ENCODE measurements around the gene SYNE1. TPM values are rescaled to one million over a fixed set of nuclear protein-coding genes. Genes with fewer than 3 reads are reported as not detected.
A peak's percentile ranks its signal among the peaks of the same experiment; 100 is the strongest.

Gene SYNE1
- total RNA-seq, 2 experiments from 2014 or later: 17.7 to 24.0 TPM

DNA sequence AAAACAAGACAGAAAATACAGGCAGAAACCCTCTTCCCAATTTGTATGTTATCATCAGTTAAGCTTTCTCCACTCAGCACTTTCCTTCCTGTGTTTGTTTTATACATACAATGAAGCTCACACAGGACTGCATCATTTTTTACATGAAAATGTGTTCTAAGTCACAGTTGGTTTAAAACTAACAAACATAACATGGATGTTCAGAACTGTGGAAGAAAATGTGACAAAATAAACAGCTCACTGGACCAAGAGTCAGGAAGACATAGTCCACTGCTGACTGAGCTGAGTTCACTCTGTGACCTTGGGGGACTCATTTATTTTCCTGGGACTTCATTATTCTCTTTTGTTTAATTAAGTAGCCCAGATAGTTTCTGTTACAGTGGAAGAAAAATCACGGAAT lies 331.5 kb downstream of the SYNE1 start:
- Mint-ChIP-seq H3K27me3 (ENCODE audit: low read depth) (no peaks in the 10 kb centered on the region), H3K27ac (no peak overlapping the region), H3K36me3 (ENCODE audit: low read depth) (no peaks in the 10 kb centered on the region), H3K4me1 (ENCODE audit: low read depth) (peaks cover 22% of the 10 kb centered on the region), H3K9me3 (no peaks in the 10 kb centered on the region), H3K4me3 (no peak overlapping the region)
- intact Hi-C loops (cut with micrococcal nuclease): loop anchor here (10.0 kb wide), 1 partner anchor 1939 kb away; no protein-coding TSS in a partner anchor
- CTCF ChIA-PET: interaction anchor here (0.6 to 1.9 kb wide), 5 partner anchors 19 to 546 kb away, joined by 3 to 4 read pairs (median 4); no protein-coding TSS in a partner anchor
- DNase-seq: no peak

DNA sequence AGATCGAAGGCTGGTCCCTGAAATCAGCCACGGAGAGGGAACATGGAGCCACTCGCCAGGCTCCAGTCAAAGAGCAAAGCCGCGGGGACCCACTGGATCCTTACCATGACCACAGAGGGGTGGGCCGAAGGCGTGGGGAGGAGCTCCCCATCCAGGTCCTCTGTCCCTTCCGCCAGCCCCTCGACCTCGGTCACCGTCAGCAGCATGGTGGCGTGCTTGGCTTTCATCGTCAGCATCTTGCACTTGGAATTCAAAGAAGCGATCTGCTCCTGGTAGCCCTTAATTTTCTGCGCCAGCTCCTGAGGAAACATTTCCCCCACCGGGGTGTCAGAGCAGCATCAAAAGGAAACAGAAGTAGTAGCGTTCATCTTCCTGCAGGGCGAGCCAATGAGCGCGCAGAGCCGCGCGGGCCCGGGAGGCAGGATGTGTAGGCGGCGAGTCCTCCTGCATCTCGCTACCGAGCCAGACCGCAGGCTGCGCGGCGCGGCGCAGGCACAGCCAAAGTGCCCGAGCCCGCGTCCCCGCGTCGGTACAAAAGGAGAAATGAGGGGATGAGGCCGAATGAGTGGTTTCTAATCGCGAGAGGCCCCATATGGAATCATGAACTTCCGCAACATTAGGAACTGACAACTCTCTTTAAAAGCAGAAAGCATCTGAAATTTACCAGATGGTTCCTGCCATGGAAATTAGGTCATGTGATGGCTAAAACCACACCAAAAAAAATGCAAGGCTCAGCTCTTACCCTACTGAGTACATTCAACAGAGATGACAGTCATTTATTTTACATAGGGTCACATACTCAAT lies 335.2 kb downstream of the SYNE1 start:
- H3K27me3 Mint-ChIP-seq (ENCODE audit: low read depth): no peaks in the 10 kb centered on the region
- DNase-seq: peak; percentile 93
- CTCF ChIA-PET: interaction anchor here (0.7 to 5.6 kb wide), 11 partner anchors 9 to 607 kb away, joined by 3 to 57 read pairs (median 3); no protein-coding TSS in a partner anchor
- H3K27ac Mint-ChIP-seq: peak overlapping the region; percentile 96
- H3K36me3 Mint-ChIP-seq (ENCODE audit: low read depth): no peaks in the 10 kb centered on the region
- intact Hi-C loops (cut with micrococcal nuclease): loop anchor here (1.0 to 10.0 kb wide), 11 partner anchors 7 to 1943 kb away; partner anchors contain the start of genes FBXO5, MTRF1L, RMND1 and ZBTB2
- peaks cover 30% of the 10 kb centered on the region for H3K4me1 Mint-ChIP-seq (ENCODE audit: low read depth)
- peak overlapping the region; percentile 100 for H3K4me3 Mint-ChIP-seq
- H3K9me3 Mint-ChIP-seq: no peaks in the 10 kb centered on the region

DNA sequence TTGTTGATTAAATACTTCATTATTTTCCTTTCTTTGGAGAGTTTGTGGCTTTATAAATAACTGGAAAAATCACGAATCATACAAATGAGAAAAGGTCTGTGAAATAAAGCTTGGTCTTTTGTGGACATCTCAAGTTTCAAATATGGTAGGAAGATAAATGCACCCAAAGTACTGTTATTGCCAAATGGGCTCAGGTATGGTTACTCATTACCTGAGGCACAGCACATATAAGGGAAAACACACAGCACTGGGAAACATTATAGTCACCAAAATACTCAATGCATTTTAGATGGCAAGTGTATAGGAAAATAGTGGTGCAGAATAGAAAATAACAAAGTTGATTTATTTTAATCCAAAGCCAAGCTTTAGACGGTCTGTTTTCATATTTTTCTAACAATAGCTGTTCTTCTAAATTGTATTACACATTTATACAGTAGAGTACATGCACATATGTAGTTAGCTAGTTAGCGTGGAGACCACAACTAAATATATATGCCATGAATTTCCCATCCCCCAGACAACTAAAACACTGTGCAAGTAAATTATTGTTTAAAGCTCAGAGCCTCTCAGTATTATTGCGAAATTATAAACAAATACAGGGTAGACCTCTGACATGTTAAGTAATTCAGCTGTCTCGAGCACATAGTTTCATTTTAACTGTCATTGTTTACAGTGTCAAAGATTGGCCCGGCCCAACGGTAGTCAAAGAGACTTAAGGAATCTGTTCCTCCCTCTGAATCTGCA lies 336.0 kb downstream of the SYNE1 start:
- intact Hi-C loops (cut with micrococcal nuclease): loop anchor here (1.0 to 10.0 kb wide), 8 partner anchors 8 to 1944 kb away; partner anchors contain the start of genes FBXO5, MTRF1L and ZBTB2
- DNase-seq: no peak
- Mint-ChIP-seq H3K27ac (peak overlapping the region; percentile 96), H3K27me3 (ENCODE audit: low read depth) (no peaks in the 10 kb centered on the region), H3K36me3 (ENCODE audit: low read depth) (no peaks in the 10 kb centered on the region), H3K4me3 (peak overlapping the region; percentile 100), H3K4me1 (ENCODE audit: low read depth) (peaks cover 34% of the 10 kb centered on the region), H3K9me3 (no peaks in the 10 kb centered on the region)
- CTCF ChIA-PET: interaction anchor here (0.7 to 5.6 kb wide), 9 partner anchors 8 to 342 kb away, joined by 3 to 57 read pairs (median 4); no protein-coding TSS in a partner anchor

DNA sequence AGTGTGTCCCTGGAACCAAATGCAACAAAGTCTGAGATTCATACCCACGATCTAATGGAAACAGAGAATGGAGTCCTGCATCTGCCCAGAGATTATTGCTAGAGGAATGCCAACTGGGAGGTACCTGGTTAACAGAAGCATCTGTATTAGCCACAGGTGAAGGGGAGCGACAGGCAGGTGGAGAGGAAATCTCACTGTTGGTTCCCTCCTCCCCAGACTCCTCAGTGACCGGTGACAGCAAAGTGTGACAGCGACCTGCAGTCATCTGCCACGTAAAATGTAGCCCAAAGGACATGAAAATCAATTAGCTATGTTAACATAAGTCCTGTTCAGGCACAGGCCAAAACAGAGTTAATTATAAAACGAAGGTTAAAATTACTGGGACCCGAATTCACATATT lies 336.6 kb downstream of the SYNE1 start:
- intact Hi-C loops (cut with micrococcal nuclease): loop anchor here (2.0 to 10.0 kb wide), 7 partner anchors 57 to 1944 kb away; partner anchors contain the start of genes FBXO5, MTRF1L and ZBTB2
- peak; percentile 17 for DNase-seq
- Mint-ChIP-seq H3K4me3 (peak overlapping the region; percentile 100), H3K27me3 (ENCODE audit: low read depth) (no peaks in the 10 kb centered on the region), H3K27ac (no peak overlapping the region), H3K9me3 (no peaks in the 10 kb centered on the region), H3K4me1 (ENCODE audit: low read depth) (peaks cover 37% of the 10 kb centered on the region), H3K36me3 (ENCODE audit: low read depth) (no peaks in the 10 kb centered on the region)
- CTCF ChIA-PET: interaction anchor here (1.4 to 5.6 kb wide), 2 partner anchors 25 to 37 kb away, joined by 4 to 57 read pairs; no protein-coding TSS in a partner anchor

DNA sequence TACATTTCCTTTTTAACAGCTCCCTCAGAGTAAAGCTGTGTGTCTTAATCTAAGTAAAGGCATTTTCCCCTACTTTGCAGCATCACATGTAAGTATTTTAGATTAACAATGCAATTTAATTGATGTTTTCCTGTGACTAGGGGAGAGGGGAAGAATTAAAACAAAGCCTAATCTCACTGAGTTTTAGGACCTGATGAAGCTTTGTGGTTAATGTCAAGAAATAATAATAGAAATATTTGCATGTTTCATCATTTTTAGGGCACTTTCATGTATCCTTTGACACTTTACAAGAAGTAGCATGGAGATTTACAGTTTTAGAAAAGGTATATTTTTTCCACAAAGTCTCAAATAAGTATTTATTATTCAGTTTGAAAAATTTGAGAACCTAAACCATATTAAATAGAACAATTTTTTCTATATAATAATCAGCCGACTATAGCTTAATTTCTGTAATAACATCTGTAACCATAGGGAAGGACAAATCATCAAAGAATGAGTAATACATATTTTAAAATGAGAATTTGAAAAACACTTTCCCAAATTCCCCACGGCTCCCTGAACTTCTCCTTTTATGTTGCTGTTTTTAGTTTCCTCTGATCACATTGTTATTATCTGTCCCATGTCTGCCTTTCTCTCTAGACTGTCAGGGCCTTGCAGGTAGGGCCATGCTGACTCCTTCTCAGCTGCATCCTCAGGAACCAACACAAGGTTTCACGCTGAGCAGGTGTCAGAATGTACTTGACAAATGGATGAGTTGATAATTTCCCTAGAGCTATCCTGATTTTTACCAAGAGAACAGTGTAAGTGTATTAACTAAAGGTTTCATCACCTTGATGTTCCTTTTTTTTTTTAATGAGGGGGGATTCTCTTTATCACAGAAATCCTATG lies 338.1 kb downstream of the SYNE1 start:
- no peak overlapping the region for H3K27ac Mint-ChIP-seq
- H3K9me3 Mint-ChIP-seq: no peaks in the 10 kb centered on the region
- H3K27me3 Mint-ChIP-seq (ENCODE audit: low read depth): no peaks in the 10 kb centered on the region
- DNase-seq: peak; percentile 20
- no peak overlapping the region for H3K4me3 Mint-ChIP-seq
- CTCF ChIA-PET: interaction anchor here (1.0 to 5.6 kb wide), 7 partner anchors 10 to 649 kb away, joined by 3 to 57 read pairs (median 4); no protein-coding TSS in a partner anchor
- no peaks in the 10 kb centered on the region for H3K36me3 Mint-ChIP-seq (ENCODE audit: low read depth)
- H3K4me1 Mint-ChIP-seq (ENCODE audit: low read depth): peaks cover 37% of the 10 kb centered on the region
- intact Hi-C loops (cut with micrococcal nuclease): no loop called here

DNA sequence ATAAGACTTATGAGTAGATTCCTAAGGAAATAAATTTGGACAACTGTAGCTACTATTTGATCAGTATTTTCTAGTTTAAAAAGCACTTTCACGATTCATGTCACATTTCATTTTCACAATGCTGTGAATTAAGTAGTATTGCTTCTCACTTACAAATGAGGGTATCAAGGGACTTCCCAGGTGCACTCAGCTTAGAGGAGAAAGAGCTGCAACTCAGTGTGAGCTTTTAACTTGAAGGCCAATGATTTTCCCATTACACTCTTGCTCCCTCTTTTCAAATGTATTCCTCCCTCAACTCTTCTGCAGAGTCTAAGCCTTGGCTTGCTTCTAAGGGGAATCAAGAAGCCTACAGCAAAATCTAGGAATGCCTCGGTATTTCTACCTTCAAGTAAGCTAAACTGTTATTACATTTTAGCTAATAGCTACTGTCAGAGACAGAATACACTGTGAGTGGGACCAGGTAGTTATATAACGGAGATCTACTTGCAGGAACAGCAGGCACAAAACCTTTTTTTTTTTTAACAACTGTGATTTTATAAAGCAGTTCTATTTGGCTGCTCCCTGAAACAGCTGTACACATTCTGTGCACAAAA lies 339.0 kb downstream of the SYNE1 start:
- Mint-ChIP-seq H3K4me3 (no peak overlapping the region), H3K27ac (no peak overlapping the region)

DNA sequence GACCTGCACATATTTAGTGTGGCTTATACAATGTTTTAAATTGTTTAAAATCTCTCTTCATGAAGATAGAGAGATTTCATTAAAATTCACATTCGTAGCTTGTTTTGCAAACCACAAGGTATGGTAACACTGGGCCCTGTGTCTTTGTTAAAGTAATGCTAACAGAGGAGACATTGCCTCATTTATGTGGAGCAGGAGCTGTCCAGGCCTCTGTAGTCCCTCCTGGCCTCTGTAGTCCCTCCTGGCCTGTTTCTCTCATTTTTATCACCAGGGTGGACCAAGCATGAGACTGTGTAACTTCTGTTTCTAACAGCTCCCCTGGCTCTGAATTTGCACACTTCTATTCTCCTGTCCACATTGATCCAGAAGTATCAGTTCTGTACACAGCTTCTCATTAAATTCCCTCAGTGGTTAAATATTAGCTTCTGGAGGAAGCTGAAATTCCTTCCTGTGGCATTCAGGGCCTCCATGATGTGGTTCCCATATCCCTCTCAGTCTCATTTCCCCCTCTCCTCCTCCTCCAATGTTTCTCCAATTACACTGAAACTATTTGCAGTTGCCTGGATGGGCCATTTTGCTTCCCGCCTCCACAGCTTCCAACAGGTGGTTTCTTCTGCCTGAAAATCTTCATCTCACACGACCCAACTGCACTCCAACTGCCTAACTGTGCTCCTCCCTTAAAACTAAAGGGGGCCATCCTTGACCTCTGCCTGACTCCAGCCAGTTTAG lies 340.4 kb downstream of the SYNE1 start:
- Mint-ChIP-seq H3K27ac (no peak overlapping the region), H3K36me3 (ENCODE audit: low read depth) (no peaks in the 10 kb centered on the region), H3K27me3 (ENCODE audit: low read depth) (no peaks in the 10 kb centered on the region), H3K9me3 (no peaks in the 10 kb centered on the region), H3K4me1 (ENCODE audit: low read depth) (peaks cover 35% of the 10 kb centered on the region), H3K4me3 (no peak overlapping the region)
- CTCF ChIA-PET: interaction anchor here (0.7 to 1.6 kb wide), 2 partner anchors 40 to 42 kb away, joined by 3 to 5 read pairs; no protein-coding TSS in a partner anchor
- no peak for DNase-seq
- intact Hi-C loops (cut with micrococcal nuclease): no loop called here

More for the DNA sequence above, 339.0 kb downstream of the SYNE1 start:
- Mint-ChIP-seq H3K4me1 (ENCODE audit: low read depth) (peaks cover 37% of the 10 kb centered on the region), H3K36me3 (ENCODE audit: low read depth) (no peaks in the 10 kb centered on the region), H3K27me3 (ENCODE audit: low read depth) (no peaks in the 10 kb centered on the region), H3K9me3 (no peaks in the 10 kb centered on the region)
- intact Hi-C loops (cut with micrococcal nuclease): no loop called here
- CTCF ChIA-PET: interaction anchor here (0.6 to 5.6 kb wide), 10 partner anchors 9 to 650 kb away, joined by 3 to 57 read pairs (median 4); no protein-coding TSS in a partner anchor
- no peak for DNase-seq

DNA sequence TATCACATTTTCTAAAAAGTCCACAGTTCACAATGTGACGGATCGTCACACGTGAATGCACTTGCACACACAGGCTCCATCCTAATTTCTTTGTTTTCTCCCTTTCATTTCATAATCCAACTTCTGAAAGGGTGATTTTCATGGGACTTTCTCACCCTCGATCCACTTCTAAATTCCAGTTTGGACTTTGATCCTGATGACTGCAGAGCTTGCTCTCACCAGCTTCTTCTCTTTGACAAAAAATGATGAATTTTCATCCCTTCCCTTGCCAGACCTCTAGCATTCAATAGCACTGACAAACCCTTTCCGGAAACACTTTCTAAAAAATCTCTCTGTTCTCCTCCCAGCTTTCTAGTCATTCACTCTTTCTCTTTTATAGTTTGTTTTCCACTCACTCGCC lies 341.2 kb downstream of the SYNE1 start:
- H3K4me3 Mint-ChIP-seq: no peak overlapping the region
- peaks cover 34% of the 10 kb centered on the region for H3K4me1 Mint-ChIP-seq (ENCODE audit: low read depth)
- intact Hi-C loops (cut with micrococcal nuclease): no loop called here
- DNase-seq: no peak
- no peak overlapping the region for H3K27ac Mint-ChIP-seq
- CTCF ChIA-PET: interaction anchor here (0.5 to 1.6 kb wide), 4 partner anchors 41 to 174 kb away, joined by 3 to 5 read pairs (median 3); no protein-coding TSS in a partner anchor
- H3K27me3 Mint-ChIP-seq (ENCODE audit: low read depth): no peaks in the 10 kb centered on the region
- H3K9me3 Mint-ChIP-seq: no peaks in the 10 kb centered on the region
- H3K36me3 Mint-ChIP-seq (ENCODE audit: low read depth): no peaks in the 10 kb centered on the region

DNA sequence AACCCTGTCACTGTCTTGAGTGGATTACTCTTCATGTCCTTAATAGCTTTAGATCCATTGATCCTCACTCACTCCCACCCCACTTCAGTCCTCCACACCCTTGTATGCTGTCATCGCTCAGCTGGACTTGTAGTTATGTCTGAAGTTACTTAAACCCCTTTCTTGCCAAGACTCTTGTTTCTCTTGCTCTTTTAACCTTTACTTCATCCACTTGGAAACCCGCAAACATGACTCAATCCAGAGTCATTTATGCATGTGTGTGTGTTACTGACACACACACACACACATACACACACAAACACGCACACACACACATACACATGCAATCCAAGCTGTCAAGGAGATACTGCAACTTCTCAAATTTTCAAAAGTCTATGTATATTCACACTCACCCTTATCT lies 341.8 kb downstream of the SYNE1 start:
- intact Hi-C loops (cut with micrococcal nuclease): no loop called here
- no peaks in the 10 kb centered on the region for H3K9me3 Mint-ChIP-seq
- no peak overlapping the region for H3K4me3 Mint-ChIP-seq
- CTCF ChIA-PET: interaction anchor here (0.5 to 1.6 kb wide), 3 partner anchors 44 to 138 kb away, joined by 3 to 5 read pairs (median 3); no protein-coding TSS in a partner anchor
- no peaks in the 10 kb centered on the region for H3K27me3 Mint-ChIP-seq (ENCODE audit: low read depth)
- DNase-seq: no peak
- H3K27ac Mint-ChIP-seq: no peak overlapping the region
- no peaks in the 10 kb centered on the region for H3K36me3 Mint-ChIP-seq (ENCODE audit: low read depth)
- H3K4me1 Mint-ChIP-seq (ENCODE audit: low read depth): peaks cover 28% of the 10 kb centered on the region

DNA sequence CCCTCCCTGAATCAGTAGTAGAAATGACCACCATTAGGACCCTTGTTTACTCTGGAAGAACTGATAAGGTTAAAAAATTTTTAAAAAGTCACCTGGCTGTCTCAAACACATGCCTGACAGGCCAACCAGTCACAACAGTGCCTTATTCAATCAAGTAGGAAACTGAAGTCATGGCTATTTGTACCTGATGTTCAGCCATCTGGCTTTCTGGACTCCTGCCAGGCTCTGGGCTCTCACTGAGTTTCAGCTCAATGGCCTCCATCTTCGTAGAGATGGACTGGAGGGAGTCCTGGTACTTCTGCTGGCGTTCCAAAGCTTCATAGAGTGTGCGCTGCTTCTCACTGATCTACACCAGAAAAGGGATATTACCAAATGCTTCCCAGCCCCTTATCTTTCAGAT lies 343.8 kb downstream of the SYNE1 start:
- intact Hi-C loops (cut with micrococcal nuclease): no loop called here
- Mint-ChIP-seq H3K9me3 (no peaks in the 10 kb centered on the region), H3K27ac (no peak overlapping the region), H3K4me3 (no peak overlapping the region), H3K36me3 (ENCODE audit: low read depth) (no peaks in the 10 kb centered on the region), H3K27me3 (ENCODE audit: low read depth) (no peaks in the 10 kb centered on the region), H3K4me1 (ENCODE audit: low read depth) (peaks cover 15% of the 10 kb centered on the region)
- no peak for DNase-seq
- CTCF ChIA-PET: interaction anchor here (0.6 to 1.2 kb wide), 2 partner anchors 8 to 126 kb away, joined by 3 to 6 read pairs; no protein-coding TSS in a partner anchor
